ENCODE data around the gene ZCCHC24. TPM values are rescaled to one million over a fixed set of nuclear protein-coding genes. Genes with fewer than 3 reads are reported as not detected.

The ZCCHC24 gene
- total RNA-seq, 1 donor, result 56.0 TPM

GRCh38 chr10:79384773-79385391, 60.5 kb downstream of the ZCCHC24 start:
- H3K4me3 ChIP-seq (ENCODE audit: low read depth, low read length), result no peak overlapping the region
- no peak for DNase-seq (ENCODE audit: low read depth)
- TF ChIP-seq CTCF (IDR thresholded peaks at IDR 0.05; ENCODE audit: insufficient read depth, low read length), result no peak

GRCh38 chr10:79383974-79384606, 61.3 kb downstream of the ZCCHC24 start:
- DNase-seq (ENCODE audit: low read depth), result no peak
- TF ChIP-seq CTCF (IDR thresholded peaks at IDR 0.05; ENCODE audit: insufficient read depth, low read length), result no peak
- H3K4me3 ChIP-seq (ENCODE audit: low read depth, low read length), result no peak overlapping the region

GRCh38 chr10:79382491-79382941, 62.9 kb downstream of the ZCCHC24 start:
- no peak for DNase-seq (ENCODE audit: low read depth)

DNA sequence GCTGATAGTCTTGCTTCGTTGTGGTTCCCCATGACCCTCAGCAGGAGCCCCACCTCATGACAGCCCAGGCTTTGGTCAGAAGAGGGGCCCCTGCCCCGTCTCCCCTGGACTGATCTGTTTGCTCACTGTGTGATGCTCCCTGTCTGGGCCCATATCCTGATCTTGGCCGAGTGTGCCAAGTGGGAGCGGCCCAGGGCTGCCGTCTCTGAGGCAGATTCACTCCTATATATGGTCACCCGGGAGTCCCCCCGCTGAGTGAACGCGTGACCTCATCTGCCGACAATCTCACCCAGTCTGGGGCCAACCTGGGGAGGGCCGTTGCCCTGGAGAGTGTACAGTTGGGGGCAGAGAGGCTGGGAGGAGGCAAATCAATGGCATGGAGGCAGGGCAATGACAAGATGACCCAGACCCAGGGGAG, 63.6 kb downstream of the ZCCHC24 start:
- peak; percentile 63 for DNase-seq (ENCODE audit: low read depth)
- TF ChIP-seq CTCF (IDR thresholded peaks at IDR 0.05; ENCODE audit: insufficient read depth, low read length), result no peak
- no peak overlapping the region for H3K4me3 ChIP-seq (ENCODE audit: low read depth, low read length)

More at GRCh38 chr10:79382491-79382941, 62.9 kb downstream of the ZCCHC24 start:
- TF ChIP-seq CTCF (IDR thresholded peaks at IDR 0.05; ENCODE audit: insufficient read depth, low read length), result no peak
- no peak overlapping the region for H3K4me3 ChIP-seq (ENCODE audit: low read depth, low read length)

GRCh38 chr10:79380946-79381721, 64.3 kb downstream of the ZCCHC24 start:
- no peak overlapping the region for H3K4me3 ChIP-seq (ENCODE audit: low read depth, low read length)
- no peak for DNase-seq (ENCODE audit: low read depth)
- TF ChIP-seq CTCF (IDR thresholded peaks at IDR 0.05; ENCODE audit: insufficient read depth, low read length), result no peak

DNA sequence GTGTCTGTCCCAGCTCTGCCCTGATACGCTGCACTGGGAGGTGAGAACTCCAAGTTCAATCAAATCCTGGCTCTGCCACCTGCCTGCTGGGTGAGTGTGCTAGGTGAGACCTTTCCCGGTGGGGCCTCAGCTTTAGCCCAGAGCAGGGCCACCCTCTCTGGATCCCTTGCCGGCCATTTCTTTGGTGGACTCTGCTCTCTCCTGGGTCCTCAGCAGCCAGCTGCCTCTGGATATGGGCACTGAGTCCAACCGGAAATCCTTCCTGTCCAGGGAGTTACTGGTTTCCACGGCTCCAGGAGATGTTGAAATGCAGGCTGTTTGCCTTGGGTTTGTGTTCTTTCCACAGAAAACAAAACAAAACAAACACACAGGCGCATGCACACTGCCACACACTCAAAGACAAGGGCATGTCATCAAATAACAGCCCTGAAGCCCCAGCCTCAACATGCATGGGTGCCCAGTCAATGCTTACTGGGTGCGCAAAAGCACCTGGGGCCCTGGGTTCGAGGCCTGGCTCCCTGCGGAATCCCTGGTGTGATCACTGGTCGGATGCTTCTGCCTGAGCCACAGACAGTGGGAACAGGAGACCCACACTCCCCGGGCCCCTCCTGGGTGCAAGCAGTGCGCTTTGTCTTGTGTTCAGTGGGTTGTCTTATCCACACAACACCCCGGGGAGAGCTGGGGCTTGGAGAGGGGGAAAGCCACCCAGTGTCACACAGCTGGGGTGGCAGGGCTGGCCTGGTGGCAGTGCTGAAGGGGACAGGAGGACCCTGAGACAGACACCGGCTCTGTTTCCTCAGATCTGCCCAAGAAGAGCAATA, 65.1 kb downstream of the ZCCHC24 start:
- H3K4me3 ChIP-seq (ENCODE audit: low read depth, low read length), result no peak overlapping the region
- TF ChIP-seq CTCF (IDR thresholded peaks at IDR 0.05; ENCODE audit: insufficient read depth, low read length), result no peak
- DNase-seq (ENCODE audit: low read depth), result peak; percentile 74
